ENCODE measurements around the gene LEMD3.
"Not testable (repeated sequence)": the region's sequence is repeated elsewhere in the genome, so short reads cannot be mapped to it uniquely, and the experiment has no call there.

Gene LEMD3

GRCh38 chr12:65280306-65280705 lies 110.9 kb downstream of the LEMD3 start:
- peak; percentile 21 for FAIRE-seq

- FAIRE-seq: no peak
These were observed 113.5 kb downstream of the LEMD3 start for GRCh38 chr12:65282840-65283239.

DNA sequence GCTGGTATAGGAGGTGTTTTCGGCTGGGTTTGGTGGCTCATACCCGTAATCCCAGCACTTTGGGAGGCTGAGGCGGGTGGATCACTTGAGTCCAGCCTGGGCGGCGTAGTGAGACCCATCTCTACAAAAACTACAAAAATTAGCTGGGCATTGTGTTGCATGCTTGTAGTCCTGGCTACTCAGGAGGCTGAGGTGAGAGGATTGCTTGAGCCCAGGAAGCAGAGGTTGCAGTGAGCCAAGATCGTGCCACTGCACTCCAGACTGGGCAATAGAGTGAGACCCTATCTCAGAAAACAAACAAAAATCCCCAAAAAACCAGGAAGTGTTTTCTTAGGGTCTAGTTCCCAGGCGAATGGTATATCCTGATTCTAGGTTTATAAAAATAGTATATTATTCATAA lies 116.1 kb downstream of the LEMD3 start:
- FAIRE-seq: not testable (repeated sequence)

- no peak for FAIRE-seq
These were observed 118.0 kb downstream of the LEMD3 start for GRCh38 chr12:65287426-65287825.

DNA sequence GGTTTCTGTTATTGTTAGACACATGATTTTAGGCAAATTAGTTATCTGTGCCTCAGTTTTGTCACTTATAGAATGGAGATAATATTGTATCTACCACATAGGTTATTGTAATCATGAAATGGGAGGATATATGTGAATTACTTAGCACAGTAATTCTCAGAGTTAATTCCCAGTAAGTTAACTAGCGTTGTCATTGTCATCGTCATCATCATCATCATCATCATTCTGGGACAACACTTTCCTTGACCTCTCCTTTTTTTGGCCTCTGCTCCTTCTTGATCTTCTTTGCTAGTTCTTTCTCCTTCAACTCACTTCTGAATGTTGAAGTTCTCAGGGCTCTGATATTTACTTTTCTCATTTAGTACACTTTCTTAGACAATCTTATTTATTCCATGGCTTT lies 122.9 kb downstream of the LEMD3 start:
- no peak for FAIRE-seq

GRCh38 chr12:65293735-65294134 lies 124.4 kb downstream of the LEMD3 start:
- no peak for FAIRE-seq

DNA sequence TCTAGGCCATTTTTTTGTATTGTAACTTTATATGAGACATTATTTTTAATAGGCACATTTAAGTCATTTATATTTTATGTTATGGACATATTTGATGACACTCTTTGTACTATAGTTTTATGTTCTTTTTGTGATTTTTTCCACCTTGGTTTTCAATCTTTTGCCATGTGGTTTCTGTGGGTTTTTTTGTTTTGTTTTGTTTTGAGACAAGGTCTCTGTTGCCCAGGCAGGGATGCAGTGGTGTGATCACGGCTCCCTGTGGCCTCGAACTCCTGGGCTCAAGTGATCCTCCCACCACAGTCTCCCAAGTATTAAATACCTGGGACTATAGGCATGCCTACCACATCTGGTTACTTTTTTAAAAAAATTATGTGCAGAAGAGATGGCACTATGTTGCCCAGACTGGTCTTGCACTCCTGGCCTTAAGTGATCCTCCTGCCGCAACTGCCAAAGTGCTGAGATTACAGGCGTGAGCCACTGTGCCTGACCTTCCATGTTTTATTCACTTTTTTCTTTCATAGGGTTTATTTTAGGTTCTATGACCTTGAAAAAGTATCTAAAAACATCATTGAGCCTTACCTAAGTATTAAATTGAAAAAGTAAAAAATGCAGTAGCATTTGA lies 125.4 kb downstream of the LEMD3 start:
- FAIRE-seq: no peak

DNA sequence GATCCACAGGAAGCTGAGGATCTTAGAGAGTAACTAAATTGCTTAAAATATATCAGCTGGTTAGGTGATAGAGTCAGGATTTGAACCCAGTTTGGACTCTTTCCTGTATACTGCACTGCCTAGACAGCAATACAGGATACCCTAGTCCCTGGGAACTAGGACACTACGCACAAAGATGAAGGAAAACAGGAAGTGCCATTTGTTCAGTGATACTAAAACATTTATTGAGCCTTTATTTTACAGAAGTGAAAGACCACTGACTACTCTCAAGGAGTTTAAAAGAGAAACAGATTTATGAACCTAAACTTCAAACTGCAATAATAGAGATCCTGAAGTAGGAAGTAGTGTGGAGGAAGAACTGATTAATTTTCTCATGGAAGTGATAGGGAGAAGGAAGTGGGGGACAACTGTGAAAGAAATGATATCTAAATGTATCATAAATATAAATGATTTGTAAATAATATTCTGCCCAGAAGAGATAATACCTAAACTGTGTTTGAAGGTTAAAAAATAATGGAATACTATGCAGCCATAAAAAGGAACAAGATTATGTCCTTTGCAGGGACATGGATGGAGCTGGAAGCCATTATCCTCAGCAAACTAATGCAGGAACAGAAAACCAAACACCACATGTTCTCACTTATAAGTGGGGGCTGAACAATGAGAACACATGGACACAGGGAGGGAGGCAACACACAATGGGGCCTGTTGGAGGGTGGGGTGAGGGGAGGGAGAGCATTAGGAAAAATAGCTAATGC lies 127.3 kb downstream of the LEMD3 start:
- no peak for FAIRE-seq

Data from islet of Langerhans (tissue), 1 donor.